CD4-positive, CD25-positive, alpha-beta regulatory T cell (primary cell): ENCODE data around the gene SLC38A3. TPM values are rescaled to one million over a fixed set of nuclear protein-coding genes. Genes with fewer than 3 reads are reported as not detected.
"Not testable (repeated sequence)": the region's sequence is repeated elsewhere in the genome, so short reads cannot be mapped to it uniquely, and the experiment has no call there.

Experiments used
- ATAC-seq, 2 donors: fragments of 150-1000 bp; cut with Tn5 transposase; one replicate each; pipeline ENCODE4 v1.10.0; 2021; ENCODE audit warnings: low read depth in 2 of 2, moderate number of reproducible peaks in 2 of 2, moderate library complexity in 1 of 2
- DNase-seq, 3 donors: peaks; one replicate each; pipeline versions ENCODE4 v3.0.0 to v3.0.0-alpha.2; 2012 to 2022; ENCODE audit warnings: mixed read lengths in 1 of 3
- H3K27ac ChIP-seq: one replicate; pipeline ENCODE4 v1.7.0; 2013; ENCODE audit warnings: mild to moderate bottlenecking, low read length; ENCODE audit not compliant: insufficient read depth, poor library complexity, severe bottlenecking
- H3K27me3 ChIP-seq: one replicate; pipeline ENCODE4 v1.7.0; 2013; ENCODE audit warnings: low read length; ENCODE audit not compliant: control insufficient read depth, insufficient read depth
- H3K36me3 ChIP-seq: one replicate; pipeline ENCODE4 v1.7.0; 2013; ENCODE audit warnings: mild to moderate bottlenecking, low read length, moderate library complexity; ENCODE audit not compliant: control insufficient read depth, insufficient read depth
- H3K4me1 ChIP-seq: 2 replicates; pipeline ENCODE4 v1.7.0; 2013; ENCODE audit warnings: mild to moderate bottlenecking, low read length; ENCODE audit not compliant: insufficient read depth, control insufficient read depth, poor library complexity, severe bottlenecking
- H3K4me3 ChIP-seq: one replicate; pipeline ENCODE4 v1.7.0; 2013; ENCODE audit warnings: low read depth, mild to moderate bottlenecking, low read length, moderate library complexity
- H3K9me3 ChIP-seq, 2 experiments: 1 replicate in 1 of 2; 2 replicates in 1 of 2; pipeline ENCODE4 v1.7.0; 2013; ENCODE audit warnings: low read length in 2 of 2, mild to moderate bottlenecking in 1 of 2, moderate library complexity in 1 of 2; ENCODE audit not compliant: control insufficient read depth in 2 of 2
- H3K27ac Mint-ChIP-seq, 3 donors: one replicate each; pipeline ENCODE4 v1.8.0; 2020 to 2022; ENCODE audit warnings: mild to moderate bottlenecking in 3 of 3, mixed read lengths in 3 of 3, moderate library complexity in 2 of 3
- H3K27me3 Mint-ChIP-seq: one replicate; pipeline ENCODE4 v1.8.0; 2022; ENCODE audit warnings: mild to moderate bottlenecking, mixed read lengths
- H3K36me3 Mint-ChIP-seq: one replicate; pipeline ENCODE4 v1.8.0; 2020; ENCODE audit warnings: mixed read lengths
- H3K4me1 Mint-ChIP-seq, 4 donors: one replicate each; pipeline ENCODE4 v1.8.0; 2020 to 2022; ENCODE audit warnings: mixed read lengths in 4 of 4, mild to moderate bottlenecking in 1 of 4
- H3K4me3 Mint-ChIP-seq, 4 donors: one replicate each; pipeline ENCODE4 v1.8.0; 2020 to 2022; ENCODE audit warnings: mild to moderate bottlenecking in 4 of 4, mixed read lengths in 4 of 4, moderate library complexity in 3 of 4
- H3K9me3 Mint-ChIP-seq, 7 donors: one replicate each; pipeline ENCODE4 v1.8.0; 2020 to 2022; ENCODE audit warnings: mixed read lengths in 7 of 7, mild to moderate bottlenecking in 3 of 7, moderate library complexity in 2 of 7
- polyA plus RNA-seq, 4 donors: library from polyadenylated mRNA; unstranded; fragments of 300-500 nt; fragmentation: Illumina TruSeq; gene quantifications; one replicate each; pipeline ENCODE4 v1.2.3, GENCODE V29; 2021
- total RNA-seq: library from RNA; stranded (reverse); gene quantifications from one replicate; pipeline ENCODE4 v1.2.3, GENCODE V29; 2022

SLC38A3 gene
- total and polyA plus RNA-seq, 5 donors from 2014 or later, result not detected

DNA sequence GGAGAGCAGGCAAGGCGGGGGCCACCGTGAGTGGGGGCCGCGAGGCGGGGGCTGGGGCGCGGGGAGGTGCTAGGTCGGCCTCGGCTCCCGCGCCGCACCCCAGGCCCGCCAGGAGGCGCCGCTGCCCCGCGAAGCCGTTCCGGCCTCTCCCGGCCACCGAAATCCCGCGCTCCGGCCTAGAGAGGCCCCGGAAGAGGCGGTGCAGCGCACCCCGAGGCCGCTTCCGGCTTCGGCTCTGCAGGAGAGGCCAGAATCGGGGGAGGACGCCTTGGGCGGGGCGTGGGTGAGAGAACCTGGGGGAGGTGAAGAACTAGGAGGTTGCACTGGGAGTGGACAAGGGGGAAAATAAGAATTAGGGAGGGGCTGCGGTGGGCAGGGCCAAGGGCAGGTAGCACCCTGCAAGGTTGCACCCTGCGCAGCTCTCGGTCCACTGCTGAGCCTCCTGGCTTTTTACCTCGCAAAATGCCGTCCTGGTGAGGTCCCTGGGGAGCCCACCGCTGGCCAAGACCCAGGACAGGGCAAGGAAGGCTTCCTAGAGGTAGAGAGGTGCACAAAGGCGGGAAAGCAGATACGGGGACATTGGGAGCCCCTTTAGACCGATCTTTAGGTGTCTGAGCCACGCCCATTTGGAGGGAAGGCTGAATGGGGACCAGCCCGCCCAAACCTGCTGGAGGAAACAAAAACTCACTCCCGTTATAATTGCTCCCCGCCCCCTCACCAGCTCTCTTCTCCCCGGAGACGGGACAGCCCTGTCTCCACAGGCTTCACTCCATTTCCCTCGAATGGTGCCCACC lies 22.5 kb downstream of the SLC38A3 start:
- peaks cover 0 to 34% (median 12%) of the 10 kb centered on the region in 4 donors for H3K4me1 Mint-ChIP-seq
- H3K27ac ChIP-seq, result peak overlapping the region; percentile 68
- peak; percentile 86 to 92 for ATAC-seq

DNA sequence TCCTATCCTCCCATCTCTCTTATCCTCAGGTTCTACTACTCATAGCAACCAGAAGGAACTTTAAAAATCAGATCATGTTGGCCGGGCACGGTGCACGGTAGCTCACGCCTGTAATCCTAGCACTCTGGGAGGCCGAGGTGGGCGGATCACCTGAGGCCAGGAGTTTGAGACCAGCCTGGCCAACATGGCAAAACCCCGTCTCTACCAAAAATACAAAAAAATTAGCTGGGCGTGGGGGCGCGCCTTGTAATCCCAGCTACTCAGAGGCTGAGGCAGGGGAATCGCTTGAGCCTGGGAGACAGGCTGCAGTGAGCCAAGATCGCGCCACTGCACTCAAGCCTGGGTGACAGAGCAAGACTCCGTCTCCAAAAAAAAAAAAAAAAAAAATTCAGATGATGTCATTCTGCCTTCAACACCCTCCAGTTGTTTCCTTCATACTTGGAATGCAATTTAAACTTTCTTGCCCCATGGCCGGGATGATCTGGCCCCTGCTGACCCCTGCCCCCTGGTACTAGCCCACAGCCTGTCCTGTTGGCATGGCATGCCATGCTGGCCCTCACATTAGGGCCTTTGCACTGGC lies 23.2 kb downstream of the SLC38A3 start:
- not testable (repeated sequence) for DNase-seq, ATAC-seq, H3K36me3 Mint-ChIP-seq, H3K9me3 ChIP-seq, H3K9me3 Mint-ChIP-seq, H3K27me3 ChIP-seq, H3K36me3 ChIP-seq
- peak overlapping the region; percentile 75 for H3K4me3 ChIP-seq
- peak overlapping the region; percentile 71 to 93 (median 92) for H3K27ac Mint-ChIP-seq
- peaks cover 19% of the 10 kb centered on the region for H3K4me1 ChIP-seq
- H3K4me1 Mint-ChIP-seq, result peaks cover 0 to 36% (median 13%) of the 10 kb centered on the region in 4 donors
- peak overlapping the region; percentile 90 to 100 (median 96) for H3K4me3 Mint-ChIP-seq
- H3K27me3 Mint-ChIP-seq, result peaks cover 11% of the 10 kb centered on the region
- peak overlapping the region; percentile 68 for H3K27ac ChIP-seq

More for the DNA sequence above, 22.5 kb downstream of the SLC38A3 start:
- H3K4me3 ChIP-seq, result peak overlapping the region; percentile 75
- DNase-seq, result peak; percentile 89 to 95 (median 91)
- Mint-ChIP-seq H3K27me3 (peaks cover 11% of the 10 kb centered on the region), H3K9me3 (no peaks in the 10 kb centered on the region), H3K4me3 (peak overlapping the region; percentile 90 to 100 (median 96)), H3K36me3 (no peaks in the 10 kb centered on the region), H3K27ac (peak overlapping the region; percentile 90 to 93 (median 92))
- no peaks in the 10 kb centered on the region for H3K9me3 ChIP-seq
- H3K4me1 ChIP-seq, result peaks cover 19% of the 10 kb centered on the region
- H3K36me3 ChIP-seq, result no peaks in the 10 kb centered on the region
- no peaks in the 10 kb centered on the region for H3K27me3 ChIP-seq

DNA sequence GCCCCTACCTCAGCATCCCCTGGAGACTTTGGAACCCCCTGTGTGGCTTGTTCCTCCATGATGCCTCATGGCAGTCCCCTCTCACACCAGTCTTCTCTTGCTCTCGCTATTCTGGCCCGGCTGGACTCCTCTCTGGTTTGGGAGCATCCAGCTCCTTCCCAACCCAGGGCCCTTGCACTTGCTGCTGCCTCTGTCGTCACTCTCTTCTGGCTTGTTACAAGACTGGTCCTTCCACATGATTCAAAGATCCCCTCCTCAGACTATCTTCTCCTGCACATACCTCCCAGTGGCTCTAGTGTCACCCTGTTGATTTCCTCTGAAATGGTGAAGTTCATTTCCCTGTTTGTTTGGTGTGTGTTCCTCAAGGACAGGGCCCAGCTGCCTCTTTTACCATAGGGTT lies 24.4 kb downstream of the SLC38A3 start:
- ATAC-seq (no peak), DNase-seq (no peak)
- no peaks in the 10 kb centered on the region for H3K27me3 ChIP-seq
- H3K4me1 ChIP-seq, result peaks cover 19% of the 10 kb centered on the region
- H3K4me3 Mint-ChIP-seq, result peak overlapping the region in 3 of 4 donors; percentile 33 to 58 (median 43)
- no peak overlapping the region for H3K4me3 ChIP-seq
- peak overlapping the region in 1 of 3 donors; percentile 61 for H3K27ac Mint-ChIP-seq
- H3K27ac ChIP-seq, result no peak overlapping the region
- no peaks in the 10 kb centered on the region for H3K9me3 ChIP-seq
- peaks cover 0 to 41% (median 13%) of the 10 kb centered on the region in 4 donors for H3K4me1 Mint-ChIP-seq
- peaks cover 4% of the 10 kb centered on the region for H3K27me3 Mint-ChIP-seq
- H3K36me3 Mint-ChIP-seq, result no peaks in the 10 kb centered on the region
- H3K36me3 ChIP-seq, result no peaks in the 10 kb centered on the region
- no peaks in the 10 kb centered on the region for H3K9me3 Mint-ChIP-seq

DNA sequence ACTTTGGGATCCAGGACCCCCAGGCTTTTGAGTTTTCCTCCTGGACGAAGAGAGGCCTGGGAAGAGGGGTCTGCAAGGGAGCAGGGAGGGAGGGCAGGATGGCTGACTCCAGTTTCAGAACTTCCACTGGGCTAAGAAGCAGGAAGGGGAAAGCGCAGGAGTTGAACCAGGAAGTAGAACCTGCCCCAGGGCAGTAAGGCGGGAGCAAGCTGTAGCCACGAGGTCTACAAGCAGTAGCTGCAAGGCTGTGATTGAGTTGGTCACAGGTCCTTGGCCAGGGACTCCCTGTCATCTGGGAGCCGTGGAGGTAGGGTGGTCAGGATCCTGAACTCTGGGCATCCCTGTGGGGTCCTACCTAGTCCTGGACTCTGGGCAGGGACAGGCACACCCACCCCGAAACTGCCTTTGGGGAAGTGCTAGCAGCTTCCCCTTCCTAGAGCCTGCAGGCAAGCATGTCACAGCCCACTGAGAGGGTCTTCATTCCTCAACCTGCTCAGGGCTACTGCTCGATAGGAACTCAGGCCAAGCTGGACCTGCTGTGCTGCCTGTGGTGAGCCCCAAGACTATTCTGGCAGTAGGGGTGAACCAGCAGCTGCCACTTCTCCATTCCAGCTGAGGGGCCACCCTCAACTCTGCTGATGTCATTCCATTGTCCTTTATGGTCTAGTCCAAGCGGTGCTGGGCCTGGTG lies 25.2 kb downstream of the SLC38A3 start:
- Mint-ChIP-seq H3K27me3 (no peaks in the 10 kb centered on the region), H3K4me3 (no peak overlapping the region)

GRCh38 chr3:50230794-50231125 lies 25.7 kb downstream of the SLC38A3 start:
- Mint-ChIP-seq H3K36me3 (no peaks in the 10 kb centered on the region), H3K9me3 (no peaks in the 10 kb centered on the region), H3K27me3 (peaks cover 4% of the 10 kb centered on the region), H3K27ac (no peak overlapping the region), H3K4me3 (no peak overlapping the region), H3K4me1 (peaks cover 0 to 46% (median 14%) of the 10 kb centered on the region in 4 donors)
- H3K4me1 ChIP-seq, result peaks cover 29% of the 10 kb centered on the region
- H3K4me3 ChIP-seq, result no peak overlapping the region
- no peak overlapping the region for H3K27ac ChIP-seq
- H3K27me3 ChIP-seq, result no peaks in the 10 kb centered on the region
- no peaks in the 10 kb centered on the region for H3K9me3 ChIP-seq
- no peak for DNase-seq
- no peak for ATAC-seq
- no peaks in the 10 kb centered on the region for H3K36me3 ChIP-seq

More for the DNA sequence above, 25.2 kb downstream of the SLC38A3 start:
- H3K27me3 ChIP-seq, result no peaks in the 10 kb centered on the region
- peaks cover 24% of the 10 kb centered on the region for H3K4me1 ChIP-seq
- no peak for ATAC-seq
- no peak overlapping the region for H3K27ac ChIP-seq
- Mint-ChIP-seq H3K4me1 (peaks cover 0 to 43% (median 10%) of the 10 kb centered on the region in 4 donors), H3K27ac (peak overlapping the region in 1 of 3 donors; percentile 48), H3K36me3 (no peaks in the 10 kb centered on the region), H3K9me3 (no peaks in the 10 kb centered on the region)
- H3K4me3 ChIP-seq, result no peak overlapping the region
- H3K9me3 ChIP-seq, result no peaks in the 10 kb centered on the region
- no peak for DNase-seq
- H3K36me3 ChIP-seq, result no peaks in the 10 kb centered on the region

DNA sequence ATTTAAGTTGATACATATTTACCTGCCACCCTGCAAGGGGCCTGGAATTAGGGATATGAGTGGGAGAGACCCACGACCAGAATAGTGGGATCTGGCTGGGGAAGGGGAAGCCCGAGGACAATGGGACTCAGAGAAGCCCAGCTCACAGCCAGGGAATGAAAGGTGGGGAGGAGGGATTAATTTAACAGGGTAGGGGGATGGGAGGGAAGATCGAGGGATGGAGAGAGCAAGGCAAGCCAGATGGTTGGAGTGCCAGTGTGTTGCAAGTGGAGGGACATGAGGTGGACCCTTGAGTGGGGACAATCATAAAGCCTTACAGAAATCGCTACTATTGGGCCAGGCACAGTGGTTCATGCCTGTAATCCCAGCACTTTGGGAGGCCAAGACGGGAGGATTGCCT lies 26.5 kb downstream of the SLC38A3 start:
- peaks cover 0 to 41% (median 13%) of the 10 kb centered on the region in 4 donors for H3K4me1 Mint-ChIP-seq

GRCh38 chr3:50232303-50232702 lies 27.2 kb downstream of the SLC38A3 start:
- no peak for DNase-seq
- no peak overlapping the region for H3K4me3 ChIP-seq
- no peaks in the 10 kb centered on the region for H3K9me3 ChIP-seq
- Mint-ChIP-seq H3K9me3 (no peaks in the 10 kb centered on the region), H3K4me3 (no peak overlapping the region), H3K27me3 (peaks cover 7% of the 10 kb centered on the region), H3K4me1 (peaks cover 0 to 35% (median 12%) of the 10 kb centered on the region in 4 donors), H3K27ac (peak overlapping the region in 1 of 3 donors; percentile 20), H3K36me3 (no peaks in the 10 kb centered on the region)
- no peak for ATAC-seq
- no peak overlapping the region for H3K27ac ChIP-seq
- H3K27me3 ChIP-seq, result no peaks in the 10 kb centered on the region
- H3K36me3 ChIP-seq, result no peaks in the 10 kb centered on the region
- peaks cover 20% of the 10 kb centered on the region for H3K4me1 ChIP-seq

More for the DNA sequence above, 26.5 kb downstream of the SLC38A3 start:
- H3K4me3 Mint-ChIP-seq, result peak overlapping the region in 1 of 4 donors; percentile 7
- Histone ChIP-seq H3K27me3 (no peaks in the 10 kb centered on the region), H3K4me3 (no peak overlapping the region), H3K9me3 (no peaks in the 10 kb centered on the region), H3K4me1 (peaks cover 23% of the 10 kb centered on the region), H3K27ac (no peak overlapping the region), H3K36me3 (no peaks in the 10 kb centered on the region)
- DNase-seq, result no peak
- H3K27me3 Mint-ChIP-seq, result peaks cover 6% of the 10 kb centered on the region
- no peaks in the 10 kb centered on the region for H3K36me3 Mint-ChIP-seq
- H3K9me3 Mint-ChIP-seq, result no peaks in the 10 kb centered on the region
- no peak for ATAC-seq
- H3K27ac Mint-ChIP-seq, result no peak overlapping the region
